ENCODE results near the gene ST8SIA1. TPM values are rescaled to one million over a fixed set of nuclear protein-coding genes. Genes with fewer than 3 reads are reported as not detected.

Gene ST8SIA1
- total RNA-seq, 1 donor from 2014 or later, result 8.5 TPM

DNA sequence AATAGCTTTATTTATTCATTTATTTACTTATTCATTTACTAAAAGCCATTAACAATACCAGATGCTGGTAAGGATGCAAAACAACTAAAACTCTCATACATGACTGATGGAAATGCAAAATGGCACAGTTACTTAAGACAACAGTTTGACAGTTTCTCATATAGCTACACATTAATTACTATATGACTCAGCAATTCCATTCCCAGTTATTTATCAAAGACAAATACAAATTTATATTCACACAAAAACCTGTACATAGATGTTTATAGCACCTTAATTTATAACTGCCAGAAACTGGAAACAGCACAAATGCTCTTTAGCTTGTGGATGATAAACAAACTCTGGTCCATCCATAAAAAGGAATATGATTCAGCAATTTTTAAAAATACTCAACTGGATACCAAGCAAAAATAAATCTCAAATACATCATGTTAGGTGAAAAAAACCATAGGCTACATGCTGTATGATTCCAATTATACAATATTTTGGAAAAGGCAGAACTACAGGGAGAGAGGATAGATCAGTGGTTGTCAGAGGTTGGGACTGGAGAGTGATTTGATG is 37.9 kb upstream of the ST8SIA1 start:
- H3K4me3 ChIP-seq, result no peak overlapping the region
- intact Hi-C loops (cut with DNase I), result no loop called here
- no peaks in the 10 kb centered on the region for H3K36me3 ChIP-seq
- no peak for ATAC-seq
- TF ChIP-seq, protein P1, sequence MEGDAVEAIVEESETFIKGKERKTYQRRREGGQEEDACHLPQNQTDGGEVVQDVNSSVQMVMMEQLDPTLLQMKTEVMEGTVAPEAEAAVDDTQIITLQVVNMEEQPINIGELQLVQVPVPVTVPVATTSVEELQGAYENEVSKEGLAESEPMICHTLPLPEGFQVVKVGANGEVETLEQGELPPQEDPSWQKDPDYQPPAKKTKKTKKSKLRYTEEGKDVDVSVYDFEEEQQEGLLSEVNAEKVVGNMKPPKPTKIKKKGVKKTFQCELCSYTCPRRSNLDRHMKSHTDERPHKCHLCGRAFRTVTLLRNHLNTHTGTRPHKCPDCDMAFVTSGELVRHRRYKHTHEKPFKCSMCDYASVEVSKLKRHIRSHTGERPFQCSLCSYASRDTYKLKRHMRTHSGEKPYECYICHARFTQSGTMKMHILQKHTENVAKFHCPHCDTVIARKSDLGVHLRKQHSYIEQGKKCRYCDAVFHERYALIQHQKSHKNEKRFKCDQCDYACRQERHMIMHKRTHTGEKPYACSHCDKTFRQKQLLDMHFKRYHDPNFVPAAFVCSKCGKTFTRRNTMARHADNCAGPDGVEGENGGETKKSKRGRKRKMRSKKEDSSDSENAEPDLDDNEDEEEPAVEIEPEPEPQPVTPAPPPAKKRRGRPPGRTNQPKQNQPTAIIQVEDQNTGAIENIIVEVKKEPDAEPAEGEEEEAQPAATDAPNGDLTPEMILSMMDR (IDR thresholded peaks at IDR 0.05), result no peak
- no peak for DNase-seq
- H3K27me3 ChIP-seq, result no peaks in the 10 kb centered on the region
- peaks cover 3% of the 10 kb centered on the region for H3K9me3 ChIP-seq
- no peak overlapping the region for H3K27ac ChIP-seq
- no peaks in the 10 kb centered on the region for H3K4me1 ChIP-seq

DNA sequence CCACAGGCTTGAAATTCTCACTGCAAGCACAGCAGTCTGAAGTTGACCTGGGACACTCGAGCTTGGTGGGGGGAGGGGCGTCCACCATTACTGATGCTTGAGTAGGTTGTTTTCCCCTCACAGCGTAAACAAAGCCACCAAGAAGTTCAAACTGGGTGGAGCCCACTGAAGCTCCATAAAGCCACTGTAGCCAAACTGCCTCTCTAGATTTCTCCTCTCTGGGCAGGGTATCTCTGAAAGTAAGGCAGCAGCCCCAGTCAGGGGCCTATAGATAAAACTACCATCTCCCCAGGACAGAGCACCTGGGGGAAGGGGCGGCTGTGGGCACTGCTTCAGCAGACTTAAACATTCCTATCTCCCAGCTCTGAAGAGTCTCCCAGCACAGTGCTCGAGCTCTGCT is 31.7 kb upstream of the ST8SIA1 start:
- no peak overlapping the region for H3K27ac ChIP-seq
- H3K4me3 ChIP-seq, result no peak overlapping the region
- H3K4me1 ChIP-seq, result no peaks in the 10 kb centered on the region
- ATAC-seq (no peak), DNase-seq (no peak)
- no peaks in the 10 kb centered on the region for H3K36me3 ChIP-seq
- H3K27me3 ChIP-seq, result no peaks in the 10 kb centered on the region
- peaks cover 3% of the 10 kb centered on the region for H3K9me3 ChIP-seq
- TF ChIP-seq, protein P1 (IDR thresholded peaks at IDR 0.05), result no peak
- intact Hi-C loops (cut with DNase I), result no loop called here

DNA sequence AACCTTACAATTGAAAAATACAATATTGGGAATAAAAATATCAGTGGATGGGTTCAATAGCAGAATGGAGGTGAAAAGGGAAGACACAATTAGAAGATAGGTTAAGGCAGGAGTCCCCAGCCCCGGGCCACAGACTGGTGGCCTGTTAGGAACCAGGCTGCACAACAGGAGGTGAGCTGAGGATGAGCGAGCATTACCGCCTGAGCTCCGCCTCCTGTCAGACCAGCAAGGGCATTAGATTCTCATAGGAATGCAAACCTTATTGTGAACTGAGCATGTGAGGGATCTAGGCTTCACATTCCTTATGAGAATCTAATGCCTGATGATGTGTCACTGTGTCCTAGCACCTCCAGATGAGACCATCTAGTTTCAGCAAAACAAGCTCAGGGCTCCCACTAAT is 27.3 kb upstream of the ST8SIA1 start:
- no peak overlapping the region for H3K4me3 ChIP-seq
- H3K4me1 ChIP-seq, result no peaks in the 10 kb centered on the region
- no peaks in the 10 kb centered on the region for H3K36me3 ChIP-seq
- ATAC-seq (no peak), DNase-seq (no peak)
- intact Hi-C loops (cut with DNase I), result no loop called here
- H3K9me3 ChIP-seq, result no peaks in the 10 kb centered on the region
- no peak overlapping the region for H3K27ac ChIP-seq
- TF ChIP-seq, protein P1 (IDR thresholded peaks at IDR 0.05), result no peak
- no peaks in the 10 kb centered on the region for H3K27me3 ChIP-seq

DNA sequence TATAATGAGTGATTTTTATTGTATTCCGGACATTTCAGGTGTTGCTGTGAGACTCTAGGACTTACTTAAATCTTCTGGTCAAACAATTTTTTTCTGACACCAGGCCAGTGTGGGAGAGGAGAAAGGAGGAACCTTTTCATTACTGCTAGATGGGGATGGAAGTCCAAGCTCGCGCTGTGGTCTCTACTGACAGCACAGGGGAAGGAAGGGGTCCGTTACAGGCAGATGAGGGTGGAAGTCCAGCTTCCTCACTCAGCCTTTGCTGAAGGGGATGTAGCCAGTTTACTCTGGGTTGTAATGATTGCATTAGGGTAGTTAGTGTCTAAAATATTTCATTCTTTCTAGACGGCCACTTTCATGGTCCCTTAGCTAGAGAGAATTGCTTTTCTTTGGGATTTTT is 26.3 kb upstream of the ST8SIA1 start:
- Histone ChIP-seq H3K27ac (no peak overlapping the region), H3K36me3 (no peaks in the 10 kb centered on the region), H3K27me3 (no peaks in the 10 kb centered on the region), H3K4me1 (no peaks in the 10 kb centered on the region), H3K9me3 (no peaks in the 10 kb centered on the region), H3K4me3 (no peak overlapping the region)
- peak; percentile 15 for ATAC-seq
- TF ChIP-seq, protein P1 (IDR thresholded peaks at IDR 0.05), result no peak
- DNase-seq, result no peak
- intact Hi-C loops (cut with DNase I), result no loop called here

DNA sequence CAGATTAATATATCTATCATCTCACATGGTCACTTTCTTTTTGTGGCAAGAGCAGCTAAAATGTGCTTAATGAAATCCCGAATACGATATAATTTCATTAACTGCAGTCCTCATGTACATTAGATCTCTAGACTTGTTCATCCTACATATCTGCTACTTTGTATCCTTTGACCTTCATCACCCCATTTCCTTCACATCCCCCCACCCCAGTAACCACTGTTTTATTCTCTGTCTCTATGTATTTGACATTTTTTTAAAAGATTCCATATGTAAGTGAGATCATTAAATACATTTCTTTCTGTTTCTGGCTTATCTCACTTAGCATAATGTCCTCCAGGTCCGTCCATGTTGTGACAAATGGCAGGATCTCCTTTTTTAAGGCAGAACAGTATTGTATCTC is 23.0 kb upstream of the ST8SIA1 start:
- no peak for ATAC-seq
- Histone ChIP-seq H3K27me3 (no peaks in the 10 kb centered on the region), H3K36me3 (no peaks in the 10 kb centered on the region), H3K27ac (no peak overlapping the region), H3K4me1 (no peaks in the 10 kb centered on the region), H3K4me3 (no peak overlapping the region), H3K9me3 (no peaks in the 10 kb centered on the region)
- intact Hi-C loops (cut with DNase I), result no loop called here
- no peak for DNase-seq
- TF ChIP-seq, protein P1 (IDR thresholded peaks at IDR 0.05), result no peak

DNA sequence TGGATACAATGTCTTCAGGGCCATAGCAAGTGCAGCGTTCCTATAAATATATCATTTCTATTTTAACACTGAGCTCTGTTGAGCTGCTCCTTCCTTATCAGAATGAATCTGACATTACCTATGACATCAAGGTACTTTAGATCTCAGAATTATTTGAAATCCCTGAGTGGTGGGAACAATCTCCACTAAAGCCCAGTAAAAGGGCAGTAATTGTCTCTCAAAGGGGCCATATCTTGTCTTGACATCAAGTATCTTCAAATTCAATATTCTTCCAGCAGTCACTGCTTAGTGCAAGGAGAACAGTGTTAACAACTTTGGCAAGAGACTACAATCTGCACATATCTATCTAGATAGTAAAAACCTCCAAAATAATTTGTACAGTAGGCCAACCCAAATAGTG is 21.7 kb upstream of the ST8SIA1 start:
- H3K4me3 ChIP-seq, result no peak overlapping the region
- ATAC-seq, result no peak
- TF ChIP-seq, protein P1 (IDR thresholded peaks at IDR 0.05), result no peak
- DNase-seq, result no peak
- intact Hi-C loops (cut with DNase I), result no loop called here
- no peaks in the 10 kb centered on the region for H3K27me3 ChIP-seq
- no peaks in the 10 kb centered on the region for H3K36me3 ChIP-seq
- H3K9me3 ChIP-seq, result no peaks in the 10 kb centered on the region
- H3K4me1 ChIP-seq, result no peaks in the 10 kb centered on the region
- no peak overlapping the region for H3K27ac ChIP-seq

Data from upper lobe of right lung (tissue), 1 donor.